HEK293 (cell line): ENCODE results near the gene THYN1.

ENCODE experiments used
- CTCF ChIP-seq: fragments of 450-650 bp; formaldehyde crosslinking; IDR thresholded peaks from 2 replicates; pipeline ENCODE4 v1.5.1; 2016; ENCODE audit warnings: missing biosample characterization, missing genetic modification characterization
- KLF16 ChIP-seq: fragments of 450-650 bp; formaldehyde crosslinking; IDR thresholded peaks from 2 replicates; pipeline ENCODE4 v1.5.1; 2017; ENCODE audit warnings: missing biosample characterization, missing genetic modification characterization
- SP2 ChIP-seq: fragments of 450-650 bp; formaldehyde crosslinking; IDR thresholded peaks from 2 replicates; pipeline ENCODE4 v1.5.1; 2016; ENCODE audit warnings: missing biosample characterization, missing genetic modification characterization
- ZBTB26 ChIP-seq: fragments of 450-650 bp; formaldehyde crosslinking; optimal IDR thresholded peaks from 2 replicates; pipeline ENCODE3; 2016; ENCODE audit warnings: missing biosample characterization, mild to moderate bottlenecking, missing genetic modification characterization
- ZNF280D ChIP-seq: fragments of 450-650 bp; formaldehyde crosslinking; IDR thresholded peaks from 2 replicates; pipeline ENCODE4 v1.5.1; 2016; ENCODE audit warnings: missing biosample characterization, missing genetic modification characterization
- ZNF335 ChIP-seq: fragments of 450-650 bp; formaldehyde crosslinking; conservative IDR thresholded peaks from 2 replicates; pipeline ENCODE4 v1.5.1; 2016; ENCODE audit warnings: missing biosample characterization, missing genetic modification characterization
- ZNF354C ChIP-seq: fragments of 450-650 bp; formaldehyde crosslinking; IDR thresholded peaks from 2 replicates; pipeline ENCODE4 v1.5.1; 2016; ENCODE audit warnings: missing biosample characterization, missing genetic modification characterization, low read depth, borderline replicate concordance
- ZNF391 ChIP-seq: fragments of 450-650 bp; formaldehyde crosslinking; IDR thresholded peaks from 2 replicates; pipeline ENCODE4 v1.5.1; 2016; ENCODE audit warnings: low read depth, missing biosample characterization, missing genetic modification characterization, borderline replicate concordance

- TF ChIP-seq CTCF (tag by site-specific recombination) (no peak), KLF16 (tag by site-specific recombination) (no peak), ZNF391 (tag by site-specific recombination) (no peak), ZNF335 (tag by site-specific recombination) (no peak), ZNF354C (tag by site-specific recombination) (no peak), SP2 (tag by site-specific recombination) (no peak), ZNF280D (no peak), ZBTB26 (tag by site-specific recombination) (no peak)
These were observed 22.0 kb upstream of the THYN1 start for GRCh38 chr11:134275188-134275533.
